HG03520 (cell line): Measurements from ENCODE around the gene MAGI1.

Experiments
- ATAC-seq: cut with Tn5 transposase; IDR thresholded peaks from one replicate; pipeline ENCODE4 v1.9.1; 2021; ENCODE audit warnings: mild to moderate bottlenecking, moderate library complexity; ENCODE audit not compliant: unreplicated experiment

MAGI1 gene

GRCh38 chr3:65466300-65466988 lies 572.3 kb downstream of the MAGI1 start:
- no peak for ATAC-seq

GRCh38 chr3:65449841-65450428 lies 588.8 kb downstream of the MAGI1 start:
- ATAC-seq, result no peak

GRCh38 chr3:65448120-65448519 lies 590.6 kb downstream of the MAGI1 start:
- no peak for ATAC-seq

DNA sequence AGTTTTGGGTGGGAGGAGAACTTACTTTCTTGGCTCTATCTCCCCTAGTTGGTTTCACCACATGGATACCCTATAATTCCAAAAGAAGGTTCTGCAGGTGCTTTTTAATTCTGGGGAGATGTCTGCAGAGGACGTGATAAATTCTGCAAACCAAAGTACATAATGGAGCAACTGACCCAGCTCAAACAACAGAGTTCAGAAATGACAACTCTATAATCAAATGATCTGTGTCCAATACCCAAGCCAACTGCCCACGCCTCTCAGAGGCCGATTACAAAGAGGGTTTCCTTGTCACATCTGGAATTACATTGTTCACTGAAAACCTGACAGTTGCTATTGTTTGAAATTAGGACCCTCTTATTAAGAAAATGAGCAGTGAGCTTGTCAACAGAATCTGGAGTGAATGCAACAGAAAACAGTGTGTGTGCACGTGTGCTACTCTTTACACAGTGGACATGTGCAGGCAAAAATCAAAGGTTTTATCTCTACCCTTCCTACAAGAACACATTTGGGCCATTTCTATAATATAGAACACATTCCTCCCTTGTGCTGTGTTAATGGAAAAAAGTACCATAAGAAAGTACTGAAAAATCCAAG lies 593.0 kb downstream of the MAGI1 start:
- ATAC-seq, result no peak

- no peak for ATAC-seq
Measured at GRCh38 chr3:65444447-65444815, 594.3 kb downstream of the MAGI1 start.

DNA sequence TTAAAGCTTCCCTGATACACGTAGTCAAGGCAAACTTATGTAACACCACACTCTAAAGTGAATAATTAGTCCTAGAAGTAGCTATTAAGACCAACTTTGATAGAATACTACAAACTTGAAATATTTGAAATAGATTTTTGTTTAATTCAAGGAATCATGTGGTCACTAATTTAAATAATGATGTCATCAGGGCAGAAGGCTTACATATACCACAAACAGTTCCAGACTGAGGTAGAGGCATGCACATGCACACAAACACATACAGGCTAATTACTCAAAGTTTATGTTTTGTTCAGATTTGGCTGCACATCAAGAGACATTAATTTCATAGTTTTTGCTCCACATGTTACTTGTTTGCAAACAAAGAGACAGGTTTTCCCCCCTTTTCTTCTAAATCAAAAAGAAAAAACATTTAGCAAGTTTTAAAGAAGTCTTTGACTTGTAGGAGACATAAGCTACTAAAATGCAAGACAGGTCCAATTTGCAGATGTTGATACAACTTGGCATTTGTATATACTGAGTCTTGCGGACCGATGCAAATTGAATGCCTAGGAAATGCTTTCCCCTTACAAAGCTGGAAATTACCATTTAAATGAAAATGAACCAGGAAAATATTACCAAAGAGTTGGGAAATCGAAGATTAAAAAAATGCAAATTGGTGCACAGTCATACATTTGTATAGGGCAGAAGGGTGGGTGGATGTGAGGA lies 594.8 kb downstream of the MAGI1 start:
- no peak for ATAC-seq

- ATAC-seq, result no peak
Measured at GRCh38 chr3:65439641-65440284, 599.0 kb downstream of the MAGI1 start.

GRCh38 chr3:65438612-65439011 lies 600.1 kb downstream of the MAGI1 start:
- ATAC-seq, result no peak

DNA sequence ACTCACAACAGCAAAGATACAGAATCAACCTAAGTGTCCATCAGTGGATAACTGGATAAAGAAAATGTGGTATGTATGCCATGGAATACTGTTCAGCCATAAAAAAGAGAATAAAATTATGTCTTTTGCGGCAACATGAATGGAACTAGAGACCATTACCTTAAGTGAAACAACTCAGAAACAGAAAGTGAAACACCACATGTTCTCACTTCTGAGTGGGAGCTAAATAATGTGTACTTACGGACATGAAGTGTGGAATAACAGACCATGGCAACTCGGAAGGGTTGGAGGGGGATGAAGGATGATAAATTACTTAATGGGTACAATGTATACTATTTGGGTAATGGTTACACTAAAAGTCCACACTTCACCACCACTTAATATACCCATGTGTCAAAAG lies 600.6 kb downstream of the MAGI1 start:
- no peak for ATAC-seq

GRCh38 chr3:65436580-65436979 lies 602.1 kb downstream of the MAGI1 start:
- ATAC-seq, result no peak

DNA sequence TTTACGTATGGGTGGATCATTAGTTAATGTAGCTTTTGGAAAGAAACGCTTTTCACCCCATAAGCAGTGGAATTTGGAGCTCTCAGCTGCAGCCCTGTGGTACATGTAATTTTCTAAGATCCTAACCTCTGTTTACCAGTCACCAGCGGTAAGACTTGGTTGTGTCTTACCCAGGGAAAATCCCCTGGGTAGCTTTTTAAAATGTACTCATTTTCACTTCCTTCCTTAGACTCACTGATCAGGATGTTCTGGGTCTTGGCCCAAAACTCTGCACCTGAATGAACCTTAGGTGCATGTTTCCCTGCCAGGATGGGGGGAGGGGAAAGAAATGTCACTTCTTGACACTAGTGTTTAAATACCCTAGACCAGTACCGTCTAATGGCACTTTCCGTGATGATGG lies 605.2 kb downstream of the MAGI1 start:
- no peak for ATAC-seq

- no peak for ATAC-seq
Measured at GRCh38 chr3:65432388-65433003, 606.2 kb downstream of the MAGI1 start.

GRCh38 chr3:65425880-65426279 lies 612.8 kb downstream of the MAGI1 start:
- ATAC-seq, result no peak

DNA sequence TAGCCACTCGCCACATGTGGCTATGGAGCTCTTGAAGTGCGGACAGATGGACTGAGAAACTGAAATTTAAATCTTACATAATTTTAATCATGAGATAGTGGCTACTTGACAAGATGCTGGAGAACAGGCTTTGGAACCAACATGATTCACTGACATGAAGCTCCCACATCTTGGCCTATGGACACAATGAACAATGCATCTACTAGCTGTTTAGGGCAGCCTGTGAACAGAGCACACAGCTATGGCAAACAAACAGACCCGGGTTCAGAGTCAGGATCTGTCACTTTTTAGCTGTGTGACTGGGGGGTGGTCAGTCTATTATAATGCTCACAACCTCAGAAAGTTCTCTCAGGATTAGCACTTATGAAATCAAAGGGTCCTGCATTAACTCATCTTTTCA lies 616.6 kb downstream of the MAGI1 start:
- no peak for ATAC-seq

DNA sequence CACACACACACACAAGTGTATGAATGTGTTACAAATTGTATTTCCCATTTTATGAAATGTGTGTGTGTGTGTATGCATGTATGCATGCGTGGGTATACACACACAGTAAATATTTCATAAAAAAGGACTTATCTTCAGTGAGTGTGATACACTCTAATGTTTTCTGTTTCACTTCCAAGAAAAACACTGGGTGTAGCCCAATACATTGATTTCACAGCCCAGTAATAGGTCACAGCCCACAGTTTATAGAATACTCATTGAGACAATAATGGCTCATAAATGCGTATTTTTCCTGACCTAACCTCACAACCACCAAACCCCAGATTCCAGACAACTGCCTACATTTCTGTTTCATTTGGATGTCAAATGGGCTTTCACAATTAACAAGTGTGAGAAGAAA lies 619.5 kb downstream of the MAGI1 start:
- no peak for ATAC-seq

GRCh38 chr3:65413891-65414290 lies 624.8 kb downstream of the MAGI1 start:
- ATAC-seq, result no peak

DNA sequence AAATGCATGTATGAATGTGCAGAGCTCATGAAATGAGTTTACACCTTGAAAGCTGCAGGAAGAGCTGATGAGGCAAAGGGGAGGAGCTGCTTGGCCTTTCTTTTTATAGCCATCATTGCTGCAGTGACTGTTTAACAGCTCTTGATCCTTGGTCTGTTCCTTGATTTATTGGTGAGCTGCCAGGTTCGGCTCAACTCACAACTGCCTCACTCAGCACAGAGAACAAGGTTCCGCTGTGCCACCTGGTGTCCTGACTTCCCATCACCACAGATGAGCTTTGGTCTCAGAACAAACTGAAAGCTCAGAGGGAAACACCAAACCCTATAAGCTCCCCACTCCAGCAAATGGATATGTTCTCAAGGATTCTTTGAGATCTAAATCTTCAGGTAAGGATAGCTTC lies 626.1 kb downstream of the MAGI1 start:
- ATAC-seq, result no peak

DNA sequence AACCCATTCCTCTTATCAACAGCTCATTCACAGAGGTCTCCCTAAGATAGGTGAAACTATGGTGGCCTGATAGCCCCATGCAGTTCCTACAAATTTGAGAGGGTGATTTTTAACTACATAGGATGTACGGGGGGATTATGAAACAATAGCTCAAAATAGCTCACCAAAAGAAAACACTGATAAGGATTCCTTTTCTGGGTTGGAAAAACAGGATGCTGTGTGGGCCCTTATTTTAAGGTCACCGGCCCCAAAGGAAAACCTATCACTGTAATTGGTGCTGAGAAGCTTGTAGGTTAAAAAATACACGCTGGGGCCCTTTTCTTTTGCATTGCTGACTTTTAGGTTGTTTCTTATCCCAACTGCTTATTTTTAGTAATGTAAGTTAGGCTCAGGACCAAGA lies 627.4 kb downstream of the MAGI1 start:
- no peak for ATAC-seq

DNA sequence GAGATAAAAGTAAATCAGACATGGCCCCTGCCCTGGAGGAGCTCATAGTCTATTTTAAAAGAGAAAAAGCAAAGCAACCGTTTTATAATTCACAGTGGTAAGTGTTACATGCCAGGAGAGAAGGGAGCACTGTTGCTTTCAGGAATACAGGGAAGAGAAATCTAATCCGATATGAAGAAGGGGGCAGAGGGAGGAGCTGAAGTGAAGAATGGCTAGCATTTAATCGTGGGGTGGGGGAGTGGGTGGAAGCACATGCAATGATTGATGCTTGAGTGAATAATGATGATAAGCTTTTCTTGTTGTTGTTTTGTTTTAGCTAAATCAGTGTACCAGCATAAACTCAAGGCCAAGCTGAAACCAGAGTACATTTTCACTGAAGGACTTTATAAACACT lies 629.5 kb downstream of the MAGI1 start:
- ATAC-seq, result no peak

DNA sequence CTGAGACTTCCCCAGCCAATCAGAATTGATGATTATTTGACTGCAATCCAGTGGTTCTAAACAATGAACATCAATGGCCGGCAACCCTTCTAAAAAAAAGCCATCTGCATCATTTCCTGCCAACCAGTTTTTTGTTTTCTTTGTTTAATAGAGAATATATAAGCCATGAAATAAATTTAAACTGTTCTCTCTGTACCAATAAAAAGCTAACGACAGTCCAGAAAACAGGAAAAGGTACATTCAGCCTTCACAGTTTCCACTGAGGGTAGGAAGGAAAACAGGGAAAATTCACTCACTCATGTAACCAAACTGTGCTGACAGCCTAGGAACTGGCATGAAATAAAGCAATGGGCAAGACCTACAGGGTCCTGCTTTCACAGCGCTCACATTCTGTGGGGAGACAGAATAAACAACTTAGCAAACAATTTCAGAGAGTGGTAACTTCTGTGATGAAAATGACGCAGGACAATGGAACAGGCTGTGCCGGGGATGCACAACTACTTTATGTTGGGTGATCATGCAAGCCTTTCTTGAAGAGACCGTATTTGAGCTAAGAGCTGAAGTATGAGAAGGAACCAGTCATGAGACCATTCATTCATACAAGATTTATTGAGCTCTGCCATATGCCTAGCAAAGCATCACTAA lies 630.1 kb downstream of the MAGI1 start:
- no peak for ATAC-seq

DNA sequence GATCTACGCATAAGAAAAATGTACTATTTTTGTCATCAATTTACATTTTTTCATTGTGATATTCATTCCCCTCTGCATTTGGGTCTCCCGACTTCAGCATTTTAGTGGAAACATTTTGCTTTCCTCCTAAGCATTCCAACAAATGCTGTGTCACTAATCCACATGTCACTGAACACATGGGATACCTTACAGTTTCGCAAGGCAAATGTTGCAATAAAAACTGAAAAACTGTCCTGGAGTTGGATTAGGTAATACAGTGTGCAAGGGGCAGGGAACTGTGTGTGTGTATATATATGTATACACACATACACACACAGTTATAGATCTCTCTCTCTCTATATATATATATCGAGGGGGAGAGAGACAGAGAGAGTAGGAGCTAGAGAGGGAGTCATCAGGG lies 632.2 kb downstream of the MAGI1 start:
- no peak for ATAC-seq
